Progenitor cell of endocrine pancreas (in vitro differentiated cells): ENCODE measurements around the gene OXTR. TPM values are rescaled to one million over a fixed set of nuclear protein-coding genes. Genes with fewer than 3 reads are reported as not detected.

Source experiments
- DNase-seq: peaks from one replicate; pipeline ENCODE4 v3.0.0; 2021; ENCODE audit warnings: low spot score; ENCODE audit not compliant: unreplicated experiment
- H3K27ac Mint-ChIP-seq: 2 replicates; pipeline ENCODE4 v1.8.0; 2021; ENCODE audit warnings: mild to moderate bottlenecking, moderate library complexity, mixed read lengths
- H3K27me3 Mint-ChIP-seq: 2 replicates; pipeline ENCODE4 v1.8.0; 2021; ENCODE audit warnings: mixed read lengths
- H3K36me3 Mint-ChIP-seq: 2 replicates; pipeline ENCODE4 v1.8.0; 2022; ENCODE audit warnings: mixed read lengths; ENCODE audit not compliant: insufficient read depth
- H3K4me1 Mint-ChIP-seq: 2 replicates; pipeline ENCODE4 v1.8.0; 2021; ENCODE audit warnings: low read depth, mixed read lengths
- H3K4me3 Mint-ChIP-seq: 2 replicates; pipeline ENCODE4 v1.8.0; 2021; ENCODE audit warnings: low read depth, mild to moderate bottlenecking, moderate library complexity, mixed read lengths
- H3K9me3 Mint-ChIP-seq: 2 replicates; pipeline ENCODE4 v1.8.0; 2021; ENCODE audit warnings: low read depth, mixed read lengths
- CTCF ChIP-seq: fragments of 200-600 bp; sonication (generic); IDR thresholded peaks from one replicate; pipeline ENCODE4 v1.5.0; 2021; ENCODE audit warnings: antibody characterized with exemption, mild to moderate bottlenecking; ENCODE audit not compliant: unreplicated experiment
- total RNA-seq: library from RNA; stranded (reverse); gene quantifications from 2 replicates; pipeline ENCODE4 v1.2.1, GENCODE V29; 2021

The OXTR gene
- total RNA-seq, 1 donor from 2014 or later, result 3.1 TPM

GRCh38 chr3:8784676-8785435 lies 15.4 kb upstream of the OXTR start:
- H3K4me3 Mint-ChIP-seq, result no peak overlapping the region
- no peaks in the 10 kb centered on the region for H3K27me3 Mint-ChIP-seq
- no peak for TF ChIP-seq CTCF
- H3K4me1 Mint-ChIP-seq, result no peaks in the 10 kb centered on the region
- H3K9me3 Mint-ChIP-seq, result peaks cover 11% of the 10 kb centered on the region
- no peaks in the 10 kb centered on the region for H3K36me3 Mint-ChIP-seq
- H3K27ac Mint-ChIP-seq, result no peak overlapping the region
- no peak for DNase-seq

- DNase-seq, result no peak
- no peaks in the 10 kb centered on the region for H3K9me3 Mint-ChIP-seq
- no peaks in the 10 kb centered on the region for H3K36me3 Mint-ChIP-seq
- H3K4me1 Mint-ChIP-seq, result no peaks in the 10 kb centered on the region
- no peak overlapping the region for H3K4me3 Mint-ChIP-seq
- H3K27me3 Mint-ChIP-seq, result peaks cover 14% of the 10 kb centered on the region
- no peak for TF ChIP-seq CTCF
- no peak overlapping the region for H3K27ac Mint-ChIP-seq
Observed at GRCh38 chr3:8780279-8780678, 10.9 kb upstream of the OXTR start.

GRCh38 chr3:8778475-8778874 lies 9.1 kb upstream of the OXTR start:
- Mint-ChIP-seq H3K27ac (no peak overlapping the region), H3K9me3 (no peaks in the 10 kb centered on the region), H3K27me3 (peaks cover 14% of the 10 kb centered on the region), H3K36me3 (no peaks in the 10 kb centered on the region), H3K4me1 (no peaks in the 10 kb centered on the region), H3K4me3 (no peak overlapping the region)
- DNase-seq, result no peak
- TF ChIP-seq CTCF, result no peak

GRCh38 chr3:8777978-8778267 lies 8.5 kb upstream of the OXTR start:
- H3K27me3 Mint-ChIP-seq, result peaks cover 14% of the 10 kb centered on the region
- H3K27ac Mint-ChIP-seq, result no peak overlapping the region
- no peaks in the 10 kb centered on the region for H3K9me3 Mint-ChIP-seq
- no peak for DNase-seq
- no peak overlapping the region for H3K4me3 Mint-ChIP-seq
- no peaks in the 10 kb centered on the region for H3K36me3 Mint-ChIP-seq
- no peak for TF ChIP-seq CTCF
- H3K4me1 Mint-ChIP-seq, result no peaks in the 10 kb centered on the region

GRCh38 chr3:8777201-8777977 lies 8.0 kb upstream of the OXTR start:
- Mint-ChIP-seq H3K27me3 (peaks cover 14% of the 10 kb centered on the region), H3K27ac (no peak overlapping the region), H3K9me3 (no peaks in the 10 kb centered on the region), H3K4me3 (no peak overlapping the region), H3K4me1 (no peaks in the 10 kb centered on the region), H3K36me3 (no peaks in the 10 kb centered on the region)
- no peak for DNase-seq
- no peak for TF ChIP-seq CTCF
